GM23338 (cell line): ENCODE results near the gene HIF3A. TPM values are rescaled to one million over a fixed set of nuclear protein-coding genes. Genes with fewer than 3 reads are reported as not detected.
A peak's percentile ranks its signal among the peaks of the same experiment; 100 is the strongest.

Experiments used
- ATAC-seq: fragments of 200-7000 bp; cut with Tn5 transposase; 3 replicates; pipeline ENCODE4 v1.9.1; 2020
- DNase-seq: peaks from one replicate; pipeline ENCODE4 v3.0.0-alpha.2; 2015; ENCODE audit warnings: low spot score
- H2AFZ ChIP-seq: fragments of 200-600 bp; sonication (generic); 2 replicates; pipeline ENCODE4 v1.8.0; 2016; ENCODE audit warnings: antibody characterized with exemption, mild to moderate bottlenecking, moderate library complexity
- H3F3A ChIP-seq: fragments of 200-600 bp; sonication (generic); replicated peaks from 2 replicates; pipeline ENCODE4 v1.8.0; 2017; ENCODE audit warnings: antibody characterized with exemption, mixed run types, low read depth
- H3K27ac ChIP-seq: fragments of 200-600 bp; sonication (generic); 2 replicates; pipeline ENCODE4 v1.6.1; 2016; ENCODE audit warnings: low read depth
- H3K27me3 ChIP-seq: fragments of 200-600 bp; sonication (generic); 2 replicates; pipeline ENCODE4 v1.8.0; 2016; ENCODE audit warnings: mild to moderate bottlenecking, mixed run types, moderate library complexity; ENCODE audit not compliant: insufficient read depth
- H3K36me3 ChIP-seq: fragments of 200-600 bp; sonication (generic); 2 replicates; pipeline ENCODE4 v1.8.0; 2016; ENCODE audit warnings: mild to moderate bottlenecking; ENCODE audit not compliant: insufficient read depth
- H3K4me1 ChIP-seq: fragments of 200-600 bp; sonication (generic); 2 replicates; pipeline ENCODE4 v1.8.0; 2016; ENCODE audit warnings: mild to moderate bottlenecking, moderate library complexity; ENCODE audit not compliant: insufficient read depth
- H3K4me2 ChIP-seq: fragments of 200-600 bp; sonication (generic); 2 replicates; pipeline ENCODE4 v1.7.1; 2017; ENCODE audit warnings: mixed run types
- H3K4me3 ChIP-seq: fragments of 200-600 bp; sonication (generic); 2 replicates; pipeline ENCODE4 v1.6.1; 2016; ENCODE audit warnings: mixed run types
- H3K79me2 ChIP-seq: fragments of 200-600 bp; sonication (generic); replicated peaks from 2 replicates; pipeline ENCODE4 v1.8.0; 2017; ENCODE audit warnings: mild to moderate bottlenecking; ENCODE audit not compliant: insufficient read depth
- H3K9me2 ChIP-seq: fragments of 200-600 bp; sonication (generic); 2 replicates; pipeline ENCODE4 v1.8.0; 2017; ENCODE audit not compliant: insufficient read depth
- H4K20me1 ChIP-seq: fragments of 200-600 bp; sonication (generic); replicated peaks from 2 replicates; pipeline ENCODE4 v1.8.0; 2017; ENCODE audit warnings: mild to moderate bottlenecking; ENCODE audit not compliant: insufficient read depth
- H3K27ac Mint-ChIP-seq: 2 replicates; pipeline ENCODE4 v1.8.0; 2020; ENCODE audit warnings: inconsistent platforms, mild to moderate bottlenecking, moderate library complexity, mixed read lengths
- H3K27me3 Mint-ChIP-seq: 3 replicates; pipeline ENCODE4 v1.8.0; 2022; ENCODE audit warnings: low read depth, mild to moderate bottlenecking, moderate library complexity, mixed read lengths, inconsistent platforms; ENCODE audit not compliant: insufficient read depth, poor library complexity
- H3K36me3 Mint-ChIP-seq: 3 replicates; pipeline ENCODE4 v1.8.0; 2021; ENCODE audit warnings: low read depth, mild to moderate bottlenecking, inconsistent platforms, moderate library complexity, mixed read lengths
- H3K4me1 Mint-ChIP-seq: 3 replicates; pipeline ENCODE4 v1.8.0; 2020; ENCODE audit warnings: mild to moderate bottlenecking, inconsistent platforms, mixed read lengths
- H3K4me3 Mint-ChIP-seq: 3 replicates; pipeline ENCODE4 v1.8.0; 2021; ENCODE audit warnings: moderate library complexity, mild to moderate bottlenecking, inconsistent platforms, mixed read lengths
- H3K9me3 Mint-ChIP-seq: 3 replicates; pipeline ENCODE4 v1.8.0; 2020; ENCODE audit warnings: moderate library complexity, mild to moderate bottlenecking, inconsistent platforms, mixed read lengths
- CREB1 ChIP-seq: fragments of 250-450 bp; sonication (Bioruptor Pico); IDR thresholded peaks from 2 replicates; pipeline ENCODE4 v1.5.0; 2020; ENCODE audit warnings: low read depth, mild to moderate bottlenecking, moderate library complexity
- EZH2 ChIP-seq: fragments of 200-600 bp; sonication (generic); IDR thresholded peaks from one replicate; pipeline ENCODE4 v1.8.0; 2017; ENCODE audit warnings: antibody characterized with exemption, mild to moderate bottlenecking, low read depth; ENCODE audit not compliant: unreplicated experiment
- EZH2phosphoT487 ChIP-seq: fragments of 200-600 bp; sonication (generic); IDR thresholded peaks from one replicate; pipeline ENCODE4 v1.8.1; 2018; ENCODE audit warnings: antibody characterized with exemption; ENCODE audit not compliant: unreplicated experiment
- JUNB ChIP-seq: IDR thresholded peaks from one replicate; pipeline ENCODE4 v1.6.1; 2016; ENCODE audit warnings: antibody characterized with exemption; ENCODE audit not compliant: unreplicated experiment
- NANOG ChIP-seq: IDR thresholded peaks from 2 replicates; pipeline ENCODE4 v1.6.1; 2016; ENCODE audit warnings: antibody characterized with exemption, borderline replicate concordance
- POLR2AphosphoS5 ChIP-seq: IDR thresholded peaks from 2 replicates; pipeline ENCODE4 v1.6.1; 2016; ENCODE audit warnings: antibody characterized with exemption, low read depth
- STAT1 ChIP-seq: IDR thresholded peaks from one replicate; pipeline ENCODE4 v1.6.1; 2016; ENCODE audit warnings: antibody characterized with exemption; ENCODE audit not compliant: unreplicated experiment
- ZNF114 ChIP-seq: fragments of 250-450 bp; sonication (Bioruptor Pico); IDR thresholded peaks from 2 replicates; pipeline ENCODE4 v1.5.0; 2020; ENCODE audit warnings: mild to moderate bottlenecking, moderate library complexity
- ZNF331 ChIP-seq: fragments of 250-450 bp; sonication (Bioruptor Pico); IDR thresholded peaks from 2 replicates; pipeline ENCODE4 v1.5.0; 2020; ENCODE audit warnings: low read depth, mild to moderate bottlenecking, moderate library complexity
- polyA plus RNA-seq: library from polyadenylated mRNA; unstranded; fragments of >200 nt; fragmentation: Nextera tagmentation; extraction: Ambion mirVana; gene quantifications from 2 replicates; pipeline ENCODE4 v1.2.1, GENCODE V29; 2016
- total RNA-seq: library from RNA; depleted of rRNA; stranded (reverse); fragments of >200 nt; shearing (Covaris generic); gene quantifications from 2 replicates; pipeline ENCODE4 v1.2.3, GENCODE V29; 2014
- TF ChIP-seq, protein P1 (sequence below): IDR thresholded peaks from 2 replicates; pipeline ENCODE4 v1.6.1; 2016; ENCODE audit warnings: antibody characterized with exemption
- TF ChIP-seq, protein P2 (sequence below): IDR thresholded peaks from one replicate; pipeline ENCODE4 v1.6.1; 2018; ENCODE audit warnings: antibody characterized with exemption; ENCODE audit not compliant: unreplicated experiment
- TF ChIP-seq, protein P3 (sequence below), 2 experiments: fragments of 200-600 bp in 1 of 2; sonication (generic) in 1 of 2; conservative IDR thresholded peaks; 2 replicates each; pipeline versions ENCODE4 v1.5.1 to v1.6.1; 2016 to 2017; ENCODE audit warnings: antibody characterized with exemption in 2 of 2, low read depth in 2 of 2, mild to moderate bottlenecking in 2 of 2, moderate library complexity in 1 of 2
- TF ChIP-seq, protein P4 (sequence below): fragments of 250-450 bp; sonication (Bioruptor Pico); IDR thresholded peaks from 2 replicates; pipeline ENCODE4 v1.5.0; 2020; ENCODE audit warnings: mild to moderate bottlenecking, moderate library complexity

Gene HIF3A
- total and polyA plus RNA-seq, 2 experiments from 2014 or later, result 20.4 to 70.5 TPM

DNA sequence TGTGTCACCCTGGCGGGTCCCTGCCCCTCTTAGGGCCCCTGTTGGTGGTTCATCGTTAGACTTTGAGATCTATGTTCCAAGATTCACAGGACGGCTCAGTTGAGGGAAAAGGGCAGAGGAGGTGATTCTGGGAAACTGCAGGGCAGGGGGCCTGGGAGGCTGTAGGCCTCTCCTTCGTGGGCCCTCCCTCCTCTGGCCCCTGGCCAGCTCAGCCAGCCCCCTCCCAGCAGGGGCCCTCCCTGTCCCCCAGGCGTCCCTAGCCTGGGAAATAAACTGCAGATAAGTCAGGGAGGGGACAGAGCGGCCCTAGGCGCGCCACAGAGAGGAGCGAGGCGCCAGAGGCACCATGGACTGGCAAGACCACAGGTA, 6.5 kb downstream of the HIF3A start:
- Mint-ChIP-seq H3K27me3 (peaks cover 4% of the 10 kb centered on the region), H3K36me3 (peaks cover 48% of the 10 kb centered on the region), H3K27ac (peak overlapping the region; percentile 99), H3K9me3 (peaks cover 20% of the 10 kb centered on the region), H3K4me3 (peak overlapping the region; percentile 88), H3K4me1 (peaks cover 38% of the 10 kb centered on the region)
- Histone ChIP-seq H3K36me3 (peaks cover 16% of the 10 kb centered on the region; the same call in 1 of the 2 replicates), H3K4me2 (peak overlapping the region; percentile 76), H3K79me2 (no peaks in the 10 kb centered on the region; the same call in 1 of the 2 replicates), H3K4me1 (peaks cover 41% of the 10 kb centered on the region), H3F3A (peaks cover 25% of the 10 kb centered on the region), H3K9me2 (no peaks in the 10 kb centered on the region), H4K20me1 (0 out of 2 replicates have a peak, but pooled peaks cover 8% of the 10 kb centered on the region), H2AFZ (no peak overlapping the region), H3K4me3 (peak overlapping the region; percentile 52), H3K27ac (peak overlapping the region; percentile 80), H3K27me3 (no peaks in the 10 kb centered on the region)
- DNase-seq, result peak; percentile 31
- ATAC-seq, result peak; percentile 34
- TF ChIP-seq ZNF331 (CRISPR knock-in tag) (no peak), NANOG (no peak), EZH2phosphoT487 (no peak), EZH2 (no peak), ZNF114 (no peak), CREB1 (CRISPR knock-in tag) (no peak), JUNB (no peak), STAT1 (no peak), POLR2AphosphoS5 (no peak)
- TF ChIP-seq, protein P1, sequence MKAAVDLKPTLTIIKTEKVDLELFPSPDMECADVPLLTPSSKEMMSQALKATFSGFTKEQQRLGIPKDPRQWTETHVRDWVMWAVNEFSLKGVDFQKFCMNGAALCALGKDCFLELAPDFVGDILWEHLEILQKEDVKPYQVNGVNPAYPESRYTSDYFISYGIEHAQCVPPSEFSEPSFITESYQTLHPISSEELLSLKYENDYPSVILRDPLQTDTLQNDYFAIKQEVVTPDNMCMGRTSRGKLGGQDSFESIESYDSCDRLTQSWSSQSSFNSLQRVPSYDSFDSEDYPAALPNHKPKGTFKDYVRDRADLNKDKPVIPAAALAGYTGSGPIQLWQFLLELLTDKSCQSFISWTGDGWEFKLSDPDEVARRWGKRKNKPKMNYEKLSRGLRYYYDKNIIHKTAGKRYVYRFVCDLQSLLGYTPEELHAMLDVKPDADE, result no peak
- TF ChIP-seq, protein P2, sequence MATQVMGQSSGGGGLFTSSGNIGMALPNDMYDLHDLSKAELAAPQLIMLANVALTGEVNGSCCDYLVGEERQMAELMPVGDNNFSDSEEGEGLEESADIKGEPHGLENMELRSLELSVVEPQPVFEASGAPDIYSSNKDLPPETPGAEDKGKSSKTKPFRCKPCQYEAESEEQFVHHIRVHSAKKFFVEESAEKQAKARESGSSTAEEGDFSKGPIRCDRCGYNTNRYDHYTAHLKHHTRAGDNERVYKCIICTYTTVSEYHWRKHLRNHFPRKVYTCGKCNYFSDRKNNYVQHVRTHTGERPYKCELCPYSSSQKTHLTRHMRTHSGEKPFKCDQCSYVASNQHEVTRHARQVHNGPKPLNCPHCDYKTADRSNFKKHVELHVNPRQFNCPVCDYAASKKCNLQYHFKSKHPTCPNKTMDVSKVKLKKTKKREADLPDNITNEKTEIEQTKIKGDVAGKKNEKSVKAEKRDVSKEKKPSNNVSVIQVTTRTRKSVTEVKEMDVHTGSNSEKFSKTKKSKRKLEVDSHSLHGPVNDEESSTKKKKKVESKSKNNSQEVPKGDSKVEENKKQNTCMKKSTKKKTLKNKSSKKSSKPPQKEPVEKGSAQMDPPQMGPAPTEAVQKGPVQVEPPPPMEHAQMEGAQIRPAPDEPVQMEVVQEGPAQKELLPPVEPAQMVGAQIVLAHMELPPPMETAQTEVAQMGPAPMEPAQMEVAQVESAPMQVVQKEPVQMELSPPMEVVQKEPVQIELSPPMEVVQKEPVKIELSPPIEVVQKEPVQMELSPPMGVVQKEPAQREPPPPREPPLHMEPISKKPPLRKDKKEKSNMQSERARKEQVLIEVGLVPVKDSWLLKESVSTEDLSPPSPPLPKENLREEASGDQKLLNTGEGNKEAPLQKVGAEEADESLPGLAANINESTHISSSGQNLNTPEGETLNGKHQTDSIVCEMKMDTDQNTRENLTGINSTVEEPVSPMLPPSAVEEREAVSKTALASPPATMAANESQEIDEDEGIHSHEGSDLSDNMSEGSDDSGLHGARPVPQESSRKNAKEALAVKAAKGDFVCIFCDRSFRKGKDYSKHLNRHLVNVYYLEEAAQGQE, result no peak
- TF ChIP-seq, protein P3, sequence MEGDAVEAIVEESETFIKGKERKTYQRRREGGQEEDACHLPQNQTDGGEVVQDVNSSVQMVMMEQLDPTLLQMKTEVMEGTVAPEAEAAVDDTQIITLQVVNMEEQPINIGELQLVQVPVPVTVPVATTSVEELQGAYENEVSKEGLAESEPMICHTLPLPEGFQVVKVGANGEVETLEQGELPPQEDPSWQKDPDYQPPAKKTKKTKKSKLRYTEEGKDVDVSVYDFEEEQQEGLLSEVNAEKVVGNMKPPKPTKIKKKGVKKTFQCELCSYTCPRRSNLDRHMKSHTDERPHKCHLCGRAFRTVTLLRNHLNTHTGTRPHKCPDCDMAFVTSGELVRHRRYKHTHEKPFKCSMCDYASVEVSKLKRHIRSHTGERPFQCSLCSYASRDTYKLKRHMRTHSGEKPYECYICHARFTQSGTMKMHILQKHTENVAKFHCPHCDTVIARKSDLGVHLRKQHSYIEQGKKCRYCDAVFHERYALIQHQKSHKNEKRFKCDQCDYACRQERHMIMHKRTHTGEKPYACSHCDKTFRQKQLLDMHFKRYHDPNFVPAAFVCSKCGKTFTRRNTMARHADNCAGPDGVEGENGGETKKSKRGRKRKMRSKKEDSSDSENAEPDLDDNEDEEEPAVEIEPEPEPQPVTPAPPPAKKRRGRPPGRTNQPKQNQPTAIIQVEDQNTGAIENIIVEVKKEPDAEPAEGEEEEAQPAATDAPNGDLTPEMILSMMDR (conservative IDR thresholded peaks at IDR 0.05; ENCODE audit: low read depth in 2 of 2), result no peak
- TF ChIP-seq, protein P4, sequence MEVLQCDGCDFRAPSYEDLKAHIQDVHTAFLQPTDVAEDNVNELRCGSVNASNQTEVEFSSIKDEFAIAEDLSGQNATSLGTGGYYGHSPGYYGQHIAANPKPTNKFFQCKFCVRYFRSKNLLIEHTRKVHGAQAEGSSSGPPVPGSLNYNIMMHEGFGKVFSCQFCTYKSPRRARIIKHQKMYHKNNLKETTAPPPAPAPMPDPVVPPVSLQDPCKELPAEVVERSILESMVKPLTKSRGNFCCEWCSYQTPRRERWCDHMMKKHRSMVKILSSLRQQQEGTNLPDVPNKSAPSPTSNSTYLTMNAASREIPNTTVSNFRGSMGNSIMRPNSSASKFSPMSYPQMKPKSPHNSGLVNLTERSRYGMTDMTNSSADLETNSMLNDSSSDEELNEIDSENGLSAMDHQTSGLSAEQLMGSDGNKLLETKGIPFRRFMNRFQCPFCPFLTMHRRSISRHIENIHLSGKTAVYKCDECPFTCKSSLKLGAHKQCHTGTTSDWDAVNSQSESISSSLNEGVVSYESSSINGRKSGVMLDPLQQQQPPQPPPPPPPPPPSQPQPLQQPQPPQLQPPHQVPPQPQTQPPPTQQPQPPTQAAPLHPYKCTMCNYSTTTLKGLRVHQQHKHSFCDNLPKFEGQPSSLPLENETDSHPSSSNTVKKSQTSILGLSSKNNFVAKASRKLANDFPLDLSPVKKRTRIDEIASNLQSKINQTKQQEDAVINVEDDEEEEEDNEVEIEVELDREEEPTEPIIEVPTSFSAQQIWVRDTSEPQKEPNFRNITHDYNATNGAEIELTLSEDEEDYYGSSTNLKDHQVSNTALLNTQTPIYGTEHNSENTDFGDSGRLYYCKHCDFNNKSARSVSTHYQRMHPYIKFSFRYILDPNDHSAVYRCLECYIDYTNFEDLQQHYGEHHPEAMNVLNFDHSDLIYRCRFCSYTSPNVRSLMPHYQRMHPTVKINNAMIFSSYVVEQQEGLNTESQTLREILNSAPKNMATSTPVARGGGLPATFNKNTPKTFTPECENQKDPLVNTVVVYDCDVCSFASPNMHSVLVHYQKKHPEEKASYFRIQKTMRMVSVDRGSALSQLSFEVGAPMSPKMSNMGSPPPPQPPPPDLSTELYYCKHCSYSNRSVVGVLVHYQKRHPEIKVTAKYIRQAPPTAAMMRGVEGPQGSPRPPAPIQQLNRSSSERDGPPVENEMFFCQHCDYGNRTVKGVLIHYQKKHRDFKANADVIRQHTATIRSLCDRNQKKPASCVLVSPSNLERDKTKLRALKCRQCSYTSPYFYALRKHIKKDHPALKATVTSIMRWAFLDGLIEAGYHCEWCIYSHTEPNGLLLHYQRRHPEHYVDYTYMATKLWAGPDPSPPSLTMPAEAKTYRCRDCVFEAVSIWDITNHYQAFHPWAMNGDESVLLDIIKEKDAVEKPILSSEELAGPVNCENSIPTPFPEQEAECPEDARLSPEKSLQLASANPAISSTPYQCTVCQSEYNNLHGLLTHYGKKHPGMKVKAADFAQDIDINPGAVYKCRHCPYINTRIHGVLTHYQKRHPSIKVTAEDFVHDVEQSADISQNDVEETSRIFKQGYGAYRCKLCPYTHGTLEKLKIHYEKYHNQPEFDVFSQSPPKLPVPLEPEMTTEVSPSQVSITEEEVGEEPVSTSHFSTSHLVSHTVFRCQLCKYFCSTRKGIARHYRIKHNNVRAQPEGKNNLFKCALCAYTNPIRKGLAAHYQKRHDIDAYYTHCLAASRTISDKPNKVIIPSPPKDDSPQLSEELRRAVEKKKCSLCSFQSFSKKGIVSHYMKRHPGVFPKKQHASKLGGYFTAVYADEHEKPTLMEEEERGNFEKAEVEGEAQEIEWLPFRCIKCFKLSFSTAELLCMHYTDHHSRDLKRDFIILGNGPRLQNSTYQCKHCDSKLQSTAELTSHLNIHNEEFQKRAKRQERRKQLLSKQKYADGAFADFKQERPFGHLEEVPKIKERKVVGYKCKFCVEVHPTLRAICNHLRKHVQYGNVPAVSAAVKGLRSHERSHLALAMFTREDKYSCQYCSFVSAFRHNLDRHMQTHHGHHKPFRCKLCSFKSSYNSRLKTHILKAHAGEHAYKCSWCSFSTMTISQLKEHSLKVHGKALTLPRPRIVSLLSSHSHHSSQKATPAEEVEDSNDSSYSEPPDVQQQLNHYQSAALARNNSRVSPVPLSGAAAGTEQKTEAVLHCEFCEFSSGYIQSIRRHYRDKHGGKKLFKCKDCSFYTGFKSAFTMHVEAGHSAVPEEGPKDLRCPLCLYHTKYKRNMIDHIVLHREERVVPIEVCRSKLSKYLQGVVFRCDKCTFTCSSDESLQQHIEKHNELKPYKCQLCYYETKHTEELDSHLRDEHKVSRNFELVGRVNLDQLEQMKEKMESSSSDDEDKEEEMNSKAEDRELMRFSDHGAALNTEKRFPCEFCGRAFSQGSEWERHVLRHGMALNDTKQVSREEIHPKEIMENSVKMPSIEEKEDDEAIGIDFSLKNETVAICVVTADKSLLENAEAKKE (CRISPR knock-in tag), result no peak
